Measurements from ENCODE around the gene RRP15. TPM values are rescaled to one million over a fixed set of nuclear protein-coding genes. Genes with fewer than 3 reads are reported as not detected.

RRP15 gene
- total and polyA plus RNA-seq, 2 of the 8 experiments (the other 6 are each of a cell fraction or from before 2014, with no cell fraction given), result 3.7 to 52.8 TPM

GRCh38 chr1:218351391-218352074, 66.4 kb downstream of the RRP15 start (continued):
- TF ChIP-seq TEAD4 (IDR thresholded peaks at IDR 0.05; ENCODE audit: low read depth, low read length) (no peak), CREB1 (IDR thresholded peaks at IDR 0.05) (no peak), NRF1 (IDR thresholded peaks at IDR 0.05; ENCODE audit: low read depth, low read length) (no peak)

All from H1 (cell line).